ENCODE results near the gene NXPH2.

DNA sequence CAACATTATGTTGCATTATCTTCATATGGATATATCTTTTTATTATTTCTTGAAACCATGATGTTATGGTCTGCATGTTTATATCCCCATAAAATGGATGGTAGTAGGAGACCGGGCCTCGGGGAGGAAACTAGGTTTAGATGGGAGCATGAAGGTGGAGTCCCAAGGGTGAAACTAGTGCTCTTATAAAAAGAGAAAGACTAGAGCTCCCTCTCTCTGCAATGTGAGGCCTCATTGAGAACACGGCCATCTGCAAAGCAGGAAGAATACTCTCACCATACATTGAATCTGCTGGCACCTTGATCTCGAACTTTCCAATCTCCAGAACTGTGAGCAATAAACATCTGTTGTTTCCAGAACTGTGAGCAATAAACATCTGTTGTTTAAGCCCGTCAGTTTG lies 64.0 kb downstream of the NXPH2 start:
- TF ChIP-seq, protein P1, sequence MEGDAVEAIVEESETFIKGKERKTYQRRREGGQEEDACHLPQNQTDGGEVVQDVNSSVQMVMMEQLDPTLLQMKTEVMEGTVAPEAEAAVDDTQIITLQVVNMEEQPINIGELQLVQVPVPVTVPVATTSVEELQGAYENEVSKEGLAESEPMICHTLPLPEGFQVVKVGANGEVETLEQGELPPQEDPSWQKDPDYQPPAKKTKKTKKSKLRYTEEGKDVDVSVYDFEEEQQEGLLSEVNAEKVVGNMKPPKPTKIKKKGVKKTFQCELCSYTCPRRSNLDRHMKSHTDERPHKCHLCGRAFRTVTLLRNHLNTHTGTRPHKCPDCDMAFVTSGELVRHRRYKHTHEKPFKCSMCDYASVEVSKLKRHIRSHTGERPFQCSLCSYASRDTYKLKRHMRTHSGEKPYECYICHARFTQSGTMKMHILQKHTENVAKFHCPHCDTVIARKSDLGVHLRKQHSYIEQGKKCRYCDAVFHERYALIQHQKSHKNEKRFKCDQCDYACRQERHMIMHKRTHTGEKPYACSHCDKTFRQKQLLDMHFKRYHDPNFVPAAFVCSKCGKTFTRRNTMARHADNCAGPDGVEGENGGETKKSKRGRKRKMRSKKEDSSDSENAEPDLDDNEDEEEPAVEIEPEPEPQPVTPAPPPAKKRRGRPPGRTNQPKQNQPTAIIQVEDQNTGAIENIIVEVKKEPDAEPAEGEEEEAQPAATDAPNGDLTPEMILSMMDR (IDR thresholded peaks at IDR 0.05; ENCODE audit: extremely low read depth in 1 of 2, insufficient read depth in 1 of 2, low read depth in 1 of 2, low read length in 2 of 2): no peak
- no peak for TF ChIP-seq POLR2A (IDR thresholded peaks at IDR 0.05; ENCODE audit: low read depth, low read length)
- no peak for TF ChIP-seq POLR2AphosphoS5 (IDR thresholded peaks at IDR 0.05; ENCODE audit: insufficient read depth, low read depth, low read length)
- no peak for TF ChIP-seq JUN (IDR thresholded peaks at IDR 0.05; ENCODE audit: borderline replicate concordance, insufficient read depth, insufficient read length, low read depth)
- TF ChIP-seq, protein P2, sequence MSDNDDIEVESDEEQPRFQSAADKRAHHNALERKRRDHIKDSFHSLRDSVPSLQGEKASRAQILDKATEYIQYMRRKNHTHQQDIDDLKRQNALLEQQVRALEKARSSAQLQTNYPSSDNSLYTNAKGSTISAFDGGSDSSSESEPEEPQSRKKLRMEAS (IDR thresholded peaks at IDR 0.05; ENCODE audit: insufficient read depth, insufficient read length): no peak
- no peak for TF ChIP-seq FOS (IDR thresholded peaks at IDR 0.05; ENCODE audit: borderline replicate concordance, insufficient read depth, low read length)
- no peak for TF ChIP-seq EZH2 (IDR thresholded peaks at IDR 0.05; ENCODE audit: borderline replicate concordance, low read depth, low read length, severe bottlenecking)
- TF ChIP-seq MYC (IDR thresholded peaks at IDR 0.05; ENCODE audit: low read depth, low read length): no peak

Measured in endothelial cell of umbilical vein (primary cell).